K562 (cell line): Measurements from ENCODE around the gene EPHX1. TPM values are rescaled to one million over a fixed set of nuclear protein-coding genes. Genes with fewer than 3 reads are reported as not detected.

Experiments used
- ATF7 ChIP-seq: fragments of 450-650 bp; IDR thresholded peaks from 2 replicates; pipeline ENCODE4 v1.7.1; 2014; ENCODE audit warnings: mild to moderate bottlenecking, moderate library complexity
- C11orf30 ChIP-seq: fragments of 450-650 bp; IDR thresholded peaks from 2 replicates; pipeline ENCODE4 v1.6.1; 2016; ENCODE audit warnings: low read depth, mild to moderate bottlenecking
- CBFA2T3 ChIP-seq: fragments of 450-650 bp; IDR thresholded peaks from 2 replicates; pipeline ENCODE4 v1.6.1; 2017
- CBX2 ChIP-seq: fragments of 200-600 bp; sonication (generic); IDR thresholded peaks from one replicate; pipeline ENCODE4 v1.6.1; 2012; ENCODE audit warnings: mild to moderate bottlenecking, low read length, inconsistent platforms; ENCODE audit not compliant: insufficient read depth, poor library complexity, severe bottlenecking
- CHD1 ChIP-seq: fragments of 200-600 bp; sonication (generic); IDR thresholded peaks from one replicate; pipeline ENCODE4 v1.6.1; 2012; ENCODE audit warnings: mild to moderate bottlenecking, moderate library complexity, low read length, inconsistent platforms
- CHD4 ChIP-seq: fragments of 200-600 bp; sonication (generic); IDR thresholded peaks from 3 replicates; pipeline ENCODE4 v1.6.1; 2012; ENCODE audit warnings: low read depth, mild to moderate bottlenecking, mixed read lengths, low read length, inconsistent platforms; ENCODE audit not compliant: insufficient read depth, insufficient replicate concordance, poor library complexity, severe bottlenecking
- ETV1 ChIP-seq: fragments of 450-650 bp; conservative IDR thresholded peaks from 2 replicates; pipeline ENCODE4 v1.6.1; 2016; ENCODE audit warnings: missing genetic modification characterization, control low read depth, low read depth, missing compliant biosample characterization
- HLTF ChIP-seq: fragments of 450-650 bp; IDR thresholded peaks from 2 replicates; pipeline ENCODE4 v1.6.1; 2016
- KDM1A ChIP-seq, 2 experiments: fragments of 450-650 bp; IDR thresholded peaks; 2 replicates each; pipeline ENCODE4 v1.6.1; 2016; ENCODE audit warnings: mild to moderate bottlenecking in 2 of 2
- KDM5B ChIP-seq: fragments of 200-600 bp; sonication (generic); IDR thresholded peaks from 2 replicates; pipeline ENCODE4 v1.6.1; 2012; ENCODE audit warnings: low read depth, mild to moderate bottlenecking, moderate library complexity, low read length, control low read depth, inconsistent platforms; ENCODE audit not compliant: insufficient replicate concordance
- MAZ ChIP-seq, 2 experiments: fragments of 450-650 bp in 1 of 2; sonication (generic) in 1 of 2; formaldehyde crosslinking; IDR thresholded peaks in 1 of 2; conservative IDR thresholded peaks in 1 of 2; 2 replicates each; pipeline versions ENCODE4 v1.4.0 to v1.5.0; 2020; ENCODE audit warnings: mild to moderate bottlenecking in 1 of 2, missing genetic modification reagents in 1 of 2
- NFE2 ChIP-seq: IDR thresholded peaks from 2 replicates; pipeline ENCODE4 v1.6.1; 2014; ENCODE audit warnings: antibody characterized with exemption, low read depth
- NFIX ChIP-seq: fragments of 250-450 bp; sonication (Bioruptor Pico); IDR thresholded peaks from 2 replicates; pipeline ENCODE4 v1.4.0; 2020; ENCODE audit warnings: low read depth, mild to moderate bottlenecking, moderate library complexity
- PHB2 ChIP-seq: fragments of 450-650 bp; IDR thresholded peaks from 2 replicates; pipeline ENCODE4 v1.6.1; 2017; ENCODE audit warnings: low read depth
- PRMT5 ChIP-seq: sonication (generic); formaldehyde crosslinking; IDR thresholded peaks from 2 replicates; pipeline ENCODE4 v1.5.0; 2020; ENCODE audit warnings: missing genetic modification reagents
- RB1 ChIP-seq: fragments of 450-650 bp; IDR thresholded peaks from 2 replicates; pipeline ENCODE4 v1.6.1; 2017; ENCODE audit warnings: low read depth, mild to moderate bottlenecking
- SMARCA5 ChIP-seq: fragments of 450-650 bp; IDR thresholded peaks from 2 replicates; pipeline ENCODE4 v1.6.1; 2016
- TEAD4 ChIP-seq, 2 experiments: sonication (generic) in 1 of 2; formaldehyde crosslinking in 1 of 2; IDR thresholded peaks; 2 replicates each; pipeline versions ENCODE4 v1.6.1 to v1.8.0; 2012 to 2022; ENCODE audit warnings: borderline replicate concordance in 1 of 2, inconsistent platforms in 1 of 2, low read length in 1 of 2, mild to moderate bottlenecking in 1 of 2, missing genetic modification reagents in 1 of 2
- ZBTB7A ChIP-seq: IDR thresholded peaks from 2 replicates; pipeline ENCODE4 v1.6.1; 2011; ENCODE audit warnings: low read depth, mild to moderate bottlenecking, low read length, moderate library complexity, borderline replicate concordance; ENCODE audit not compliant: control insufficient read depth
- ZNF146 ChIP-seq: IDR thresholded peaks from one replicate; pipeline ENCODE4 v1.6.1; 2018; ENCODE audit warnings: missing compliant biosample characterization; ENCODE audit not compliant: unreplicated experiment
- ZNF668 ChIP-seq: fragments of 250-450 bp; sonication (Bioruptor Pico); IDR thresholded peaks from 2 replicates; pipeline ENCODE4 v1.8.0; 2022; ENCODE audit warnings: mild to moderate bottlenecking, inconsistent platforms
- ZNF764 ChIP-seq: fragments of 250-450 bp; sonication (Bioruptor Pico); IDR thresholded peaks from 2 replicates; pipeline ENCODE4 v1.4.0; 2020; ENCODE audit warnings: low read depth, mild to moderate bottlenecking, moderate library complexity
- ZZZ3 ChIP-seq: fragments of 450-650 bp; IDR thresholded peaks from 2 replicates; pipeline ENCODE4 v1.6.1; 2016; ENCODE audit warnings: antibody characterized with exemption, mild to moderate bottlenecking, moderate library complexity
- polyA plus RNA-seq, 8 experiments: library from polyadenylated mRNA; depleted of rRNA in 4 of 8; stranded (reverse) in 5 of 8; unstranded in 3 of 8; fragments of >200 nt; fragmentation: Nextera tagmentation in 2 of 8; fragmentation: Illumina TruSeq in 1 of 8; extraction: Ambion mirVana in 2 of 8; extraction: Trizol in 1 of 8; gene quantifications; 2 replicates each; pipeline versions ENCODE4 v1.2.1 to v1.2.3, GENCODE V29; 2011 to 2014; ENCODE audit warnings: inconsistent platforms in 1 of 8, missing spikeins in 1 of 8
- total RNA-seq, 7 experiments: library from RNA; depleted of rRNA in 6 of 7; stranded (reverse); fragments of >200 nt in 6 of 7; fragmentation: Illumina TruSeq in 2 of 7; extraction: Trizol in 2 of 7; gene quantifications; 2 replicates each; pipeline versions ENCODE4 v1.2.1 to v1.2.3, GENCODE V29; 2011 to 2021; ENCODE audit warnings: low replicate concordance in 1 of 7
- TF ChIP-seq, protein P1 (sequence below): fragments of 450-650 bp; formaldehyde crosslinking; IDR thresholded peaks from 2 replicates; pipeline ENCODE4 v1.4.0; 2022; ENCODE audit warnings: missing genetic modification characterization
- TF ChIP-seq, protein P2 (sequence below): sonication (generic); formaldehyde crosslinking; IDR thresholded peaks from 2 replicates; pipeline ENCODE4 v1.5.0; 2020; ENCODE audit warnings: missing genetic modification reagents
- TF ChIP-seq, protein P3 (sequence below): sonication (generic); formaldehyde crosslinking; IDR thresholded peaks from 2 replicates; pipeline ENCODE4 v1.8.0; 2022; ENCODE audit warnings: mild to moderate bottlenecking, low read depth, missing genetic modification reagents

EPHX1 gene
- total and polyA plus RNA-seq, 9 of the 15 experiments (the other 6 are each of a cell fraction or from before 2014, with no cell fraction given) = 0.21 to 27.0 (median 6.7) TPM

DNA sequence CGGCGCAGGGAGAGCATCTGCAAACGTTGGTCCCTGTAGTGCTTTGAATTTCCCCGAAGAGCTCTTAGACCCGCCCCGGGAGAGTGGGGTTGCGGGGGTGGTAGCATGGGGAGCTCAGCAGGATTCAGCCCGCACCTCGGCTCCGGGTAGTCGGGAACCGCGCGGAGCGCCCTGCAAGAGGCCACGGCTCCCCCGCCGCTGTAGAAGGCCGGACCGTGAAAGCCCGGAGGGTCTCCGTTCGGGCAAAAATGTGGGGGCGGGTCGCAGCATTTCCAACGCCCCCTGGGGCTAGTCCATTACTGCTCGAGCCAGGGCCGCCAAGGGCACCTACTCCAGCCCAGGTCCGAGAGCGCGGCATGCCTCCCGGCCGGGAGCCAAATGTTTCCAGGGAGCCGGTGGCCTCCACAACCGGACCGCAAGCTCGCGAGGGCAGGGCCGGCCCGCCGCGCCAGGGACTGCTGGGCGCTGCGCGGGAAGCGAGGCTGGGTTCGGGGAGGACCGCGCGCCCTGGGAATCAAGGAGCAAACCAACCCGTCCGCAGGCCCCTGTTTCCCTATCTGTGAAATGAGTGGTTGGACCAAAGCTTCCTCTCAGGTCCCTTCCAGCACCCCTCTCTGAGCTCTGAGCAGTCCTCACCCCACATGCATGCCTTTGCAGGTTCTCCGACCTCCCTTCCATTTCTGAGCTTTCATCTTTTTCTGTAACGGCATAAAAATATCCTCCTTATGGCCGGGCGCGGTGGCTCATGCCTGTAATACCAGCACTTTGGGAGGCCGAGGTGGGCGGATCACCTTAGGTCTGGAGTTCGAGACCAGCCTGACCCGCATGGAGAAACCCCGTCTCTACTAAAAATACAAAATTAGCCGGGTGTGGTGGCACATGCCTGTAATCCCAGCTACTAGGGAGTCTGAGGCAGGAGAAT lies 73.0 kb downstream of the EPHX1 start (continued):
- TF ChIP-seq NFIX (CRISPR knock-in tag) = no peak
- 0 out of 2 replicates have a peak, but pooled peaks have one; percentile 38 for TF ChIP-seq SMARCA5
- peak; percentile 58 for TF ChIP-seq RB1
- peak; percentile 51; the same call in 1 of the 2 replicates for TF ChIP-seq ZBTB7A
- no peak for TF ChIP-seq CBFA2T3
- TF ChIP-seq KDM5B = peak; percentile 24
- TF ChIP-seq ZNF146 (CRISPR knock-in tag) = no peak
- TF ChIP-seq MAZ (CRISPR knock-in tag; conservative IDR thresholded peaks at IDR 0.05 in 1 of 2, IDR thresholded peaks at IDR 0.05 in 1 of 2) = peak; percentile 1 to 10; a peak in 1 of 4 replicates
- no peak for TF ChIP-seq CHD4
- peak; percentile 90 for TF ChIP-seq CHD1
- TF ChIP-seq HLTF = no peak
- no peak for TF ChIP-seq NFE2
- no peak for TF ChIP-seq PHB2
- TF ChIP-seq CBX2 = no peak
- TF ChIP-seq ZZZ3 = no peak
- TF ChIP-seq, protein P1, sequence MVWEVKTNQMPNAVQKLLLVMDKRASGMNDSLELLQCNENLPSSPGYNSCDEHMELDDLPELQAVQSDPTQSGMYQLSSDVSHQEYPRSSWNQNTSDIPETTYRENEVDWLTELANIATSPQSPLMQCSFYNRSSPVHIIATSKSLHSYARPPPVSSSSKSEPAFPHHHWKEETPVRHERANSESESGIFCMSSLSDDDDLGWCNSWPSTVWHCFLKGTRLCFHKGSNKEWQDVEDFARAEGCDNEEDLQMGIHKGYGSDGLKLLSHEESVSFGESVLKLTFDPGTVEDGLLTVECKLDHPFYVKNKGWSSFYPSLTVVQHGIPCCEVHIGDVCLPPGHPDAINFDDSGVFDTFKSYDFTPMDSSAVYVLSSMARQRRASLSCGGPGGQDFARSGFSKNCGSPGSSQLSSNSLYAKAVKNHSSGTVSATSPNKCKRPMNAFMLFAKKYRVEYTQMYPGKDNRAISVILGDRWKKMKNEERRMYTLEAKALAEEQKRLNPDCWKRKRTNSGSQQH (CRISPR knock-in tag) = no peak
- TF ChIP-seq C11orf30 = no peak
- no peak for TF ChIP-seq PRMT5
- TF ChIP-seq KDM1A (IDR thresholded peaks at IDR 0.05) = 0 out of 4 replicates have a peak, but pooled peaks of 1 of the 2 experiments have one; percentile 17
- no peak for TF ChIP-seq ZNF668
- 0 out of 2 replicates have a peak, but pooled peaks have one; percentile 0 for TF ChIP-seq ATF7
- TF ChIP-seq ETV1 (tag) = no peak
- TF ChIP-seq, protein P2, sequence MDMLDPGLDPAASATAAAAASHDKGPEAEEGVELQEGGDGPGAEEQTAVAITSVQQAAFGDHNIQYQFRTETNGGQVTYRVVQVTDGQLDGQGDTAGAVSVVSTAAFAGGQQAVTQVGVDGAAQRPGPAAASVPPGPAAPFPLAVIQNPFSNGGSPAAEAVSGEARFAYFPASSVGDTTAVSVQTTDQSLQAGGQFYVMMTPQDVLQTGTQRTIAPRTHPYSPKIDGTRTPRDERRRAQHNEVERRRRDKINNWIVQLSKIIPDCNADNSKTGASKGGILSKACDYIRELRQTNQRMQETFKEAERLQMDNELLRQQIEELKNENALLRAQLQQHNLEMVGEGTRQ (CRISPR knock-in tag) = 0 out of 2 replicates have a peak, but pooled peaks have one; percentile 1
- TF ChIP-seq TEAD4 (IDR thresholded peaks at IDR 0.05; ENCODE audit: low read length) = no peak
- no peak for TF ChIP-seq TEAD4 (CRISPR knock-in tag; IDR thresholded peaks at IDR 0.05; ENCODE audit: borderline replicate concordance)
- TF ChIP-seq, protein P3, sequence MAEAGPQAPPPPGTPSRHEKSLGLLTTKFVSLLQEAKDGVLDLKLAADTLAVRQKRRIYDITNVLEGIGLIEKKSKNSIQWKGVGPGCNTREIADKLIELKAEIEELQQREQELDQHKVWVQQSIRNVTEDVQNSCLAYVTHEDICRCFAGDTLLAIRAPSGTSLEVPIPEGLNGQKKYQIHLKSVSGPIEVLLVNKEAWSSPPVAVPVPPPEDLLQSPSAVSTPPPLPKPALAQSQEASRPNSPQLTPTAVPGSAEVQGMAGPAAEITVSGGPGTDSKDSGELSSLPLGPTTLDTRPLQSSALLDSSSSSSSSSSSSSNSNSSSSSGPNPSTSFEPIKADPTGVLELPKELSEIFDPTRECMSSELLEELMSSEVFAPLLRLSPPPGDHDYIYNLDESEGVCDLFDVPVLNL (CRISPR knock-in tag) = no peak
- no peak for TF ChIP-seq ZNF764 (CRISPR knock-in tag)
